HG03575 (cell line): ENCODE measurements around the gene CDH13.

Experiments
- ATAC-seq: cut with Tn5 transposase; IDR thresholded peaks from one replicate; pipeline ENCODE4 v1.9.1; 2021; ENCODE audit not compliant: unreplicated experiment, insufficient number of reproducible peaks, low FRiP score; ENCODE audit errors: extremely low read depth

The CDH13 gene

DNA sequence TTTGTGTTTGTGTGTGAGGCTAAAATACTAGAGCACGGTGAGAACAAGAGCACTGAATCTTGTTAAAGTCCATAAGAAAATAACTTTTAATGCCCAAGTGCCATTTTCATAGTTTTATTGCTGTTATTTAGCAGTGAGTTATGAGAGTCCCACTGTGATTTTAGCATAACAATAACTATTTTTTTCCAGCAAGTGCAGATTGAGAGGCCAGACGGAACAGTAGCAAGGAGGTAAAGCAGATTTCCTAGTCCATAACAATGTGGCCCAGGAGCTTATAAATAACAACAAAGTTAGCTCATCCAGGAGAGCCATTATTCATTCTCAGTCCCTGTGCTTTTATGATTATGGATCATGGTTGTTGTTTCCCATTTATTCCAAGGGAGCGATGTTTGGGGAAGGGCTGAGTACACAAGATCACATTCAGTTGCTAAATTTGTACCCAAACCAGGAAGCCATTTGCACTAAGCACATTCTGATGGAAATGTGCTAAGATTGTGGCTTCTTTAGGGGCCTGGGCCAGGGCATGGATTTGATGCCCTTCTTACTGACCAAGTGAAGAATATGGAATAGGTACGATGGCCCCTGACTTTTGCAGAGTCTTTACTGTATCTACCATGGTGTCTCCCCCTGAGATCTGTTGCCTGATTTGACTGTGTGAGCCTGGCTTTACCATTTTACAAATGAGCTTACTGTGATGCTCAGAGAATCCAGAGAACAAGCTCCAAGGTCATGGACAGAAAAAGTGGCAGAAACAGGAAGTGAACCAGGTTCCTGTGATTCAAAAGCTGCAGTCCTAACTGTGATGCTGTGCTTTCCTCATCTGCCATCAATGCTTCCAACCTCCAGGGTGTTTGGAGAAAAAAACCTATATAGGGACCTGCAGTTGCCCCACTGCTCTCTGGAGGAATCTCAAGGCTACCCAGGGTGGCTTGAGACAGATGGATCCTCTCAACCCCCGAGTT, 976.3 kb downstream of the CDH13 start:
- ATAC-seq = no peak

DNA sequence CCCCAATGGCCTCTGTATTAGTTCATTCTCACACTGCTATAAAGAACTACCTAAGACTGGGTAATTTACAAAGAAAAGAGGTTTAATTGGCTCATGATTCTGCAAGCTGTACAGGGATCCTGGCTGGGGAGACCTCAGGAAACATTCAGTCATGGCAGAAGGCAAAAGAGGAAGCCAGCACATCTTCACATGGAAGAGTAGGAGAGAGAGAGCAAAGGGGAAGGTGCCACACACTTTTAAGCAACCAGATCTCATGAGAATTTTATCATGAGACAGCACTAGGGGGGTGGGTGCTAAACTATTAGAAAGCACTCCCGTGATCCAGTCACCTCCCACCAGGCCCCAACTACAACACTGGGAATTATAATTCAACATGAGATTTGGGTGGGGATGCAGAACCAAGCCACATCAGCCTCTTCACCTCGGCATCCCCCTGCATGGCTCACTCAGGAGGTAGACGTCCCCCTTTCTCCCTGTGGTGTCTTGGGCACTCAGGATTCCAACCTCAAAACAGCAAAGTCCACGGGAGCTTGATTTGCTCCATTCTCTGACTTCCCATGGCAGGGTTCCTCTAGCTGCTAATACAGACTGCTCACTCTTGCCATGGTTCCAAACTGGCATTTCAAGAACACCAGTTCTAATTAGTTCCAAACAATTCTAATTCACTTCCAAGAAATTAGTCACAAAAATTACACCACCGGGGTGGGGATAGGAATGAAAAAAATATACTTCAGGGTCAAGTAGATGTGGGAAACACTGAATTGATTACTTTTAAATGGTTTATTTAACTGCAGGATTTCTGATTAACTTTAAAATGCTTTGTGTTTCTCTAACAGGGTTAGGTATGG, 977.2 kb downstream of the CDH13 start:
- ATAC-seq = no peak

GRCh38 chr16:83606486-83607030, 979.8 kb downstream of the CDH13 start:
- ATAC-seq = no peak

- ATAC-seq = no peak
Observed at GRCh38 chr16:83609178-83609577, 982.4 kb downstream of the CDH13 start.

DNA sequence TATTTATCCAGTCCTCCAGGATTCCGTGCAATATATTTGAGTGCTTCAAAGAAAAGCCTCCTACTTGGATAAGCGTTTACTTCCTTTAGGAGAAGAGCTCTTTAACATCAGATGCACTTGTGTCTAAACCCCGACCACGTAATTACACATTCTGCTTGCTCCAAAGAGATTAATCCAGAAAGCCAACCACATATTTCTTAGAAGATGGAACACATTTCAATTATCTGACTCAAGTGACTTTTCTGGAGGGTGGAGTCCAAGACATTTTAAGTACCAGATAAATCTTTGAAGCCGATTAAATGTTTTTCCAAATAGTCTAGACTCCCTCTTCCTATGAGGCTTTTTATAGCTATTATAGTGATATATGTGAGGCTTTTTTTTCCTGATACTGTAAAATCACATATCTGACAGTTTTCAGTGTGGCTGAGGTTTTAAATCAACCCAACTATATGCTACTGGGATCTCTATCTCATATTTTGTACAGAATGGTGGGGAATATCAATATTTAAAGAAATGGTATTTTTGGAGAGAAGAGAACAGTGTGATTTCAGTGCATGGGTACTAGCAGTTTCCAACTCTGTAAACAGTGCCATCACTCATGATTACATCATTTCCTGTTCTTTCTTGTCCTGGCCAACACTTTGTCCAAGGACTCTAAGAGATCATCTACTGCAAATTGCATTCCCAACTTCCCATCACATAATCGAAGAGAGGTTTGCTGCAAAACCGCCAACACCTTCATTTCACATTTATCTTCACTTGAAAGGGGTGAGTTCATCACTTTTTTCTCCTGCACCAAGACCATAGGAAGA, 988.6 kb downstream of the CDH13 start:
- ATAC-seq = no peak

DNA sequence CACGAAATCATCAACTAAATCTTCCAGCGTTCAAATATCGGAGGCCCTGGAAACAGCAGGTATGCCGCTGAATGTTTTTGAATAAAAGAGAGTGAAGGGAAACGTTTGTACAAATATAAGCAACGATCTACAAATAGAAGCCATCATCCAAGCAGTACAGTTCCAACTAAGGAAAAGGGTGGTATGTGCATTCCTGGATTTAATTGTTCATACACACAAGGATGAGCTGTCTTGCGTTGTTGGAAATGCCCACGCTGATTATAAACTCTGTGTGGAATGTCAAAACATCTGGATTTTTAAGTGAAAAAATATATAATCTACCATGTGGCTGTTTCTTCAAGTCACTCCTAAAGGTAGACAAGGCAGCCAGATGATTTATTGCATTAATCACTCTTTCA, 989.2 kb downstream of the CDH13 start:
- ATAC-seq = no peak

DNA sequence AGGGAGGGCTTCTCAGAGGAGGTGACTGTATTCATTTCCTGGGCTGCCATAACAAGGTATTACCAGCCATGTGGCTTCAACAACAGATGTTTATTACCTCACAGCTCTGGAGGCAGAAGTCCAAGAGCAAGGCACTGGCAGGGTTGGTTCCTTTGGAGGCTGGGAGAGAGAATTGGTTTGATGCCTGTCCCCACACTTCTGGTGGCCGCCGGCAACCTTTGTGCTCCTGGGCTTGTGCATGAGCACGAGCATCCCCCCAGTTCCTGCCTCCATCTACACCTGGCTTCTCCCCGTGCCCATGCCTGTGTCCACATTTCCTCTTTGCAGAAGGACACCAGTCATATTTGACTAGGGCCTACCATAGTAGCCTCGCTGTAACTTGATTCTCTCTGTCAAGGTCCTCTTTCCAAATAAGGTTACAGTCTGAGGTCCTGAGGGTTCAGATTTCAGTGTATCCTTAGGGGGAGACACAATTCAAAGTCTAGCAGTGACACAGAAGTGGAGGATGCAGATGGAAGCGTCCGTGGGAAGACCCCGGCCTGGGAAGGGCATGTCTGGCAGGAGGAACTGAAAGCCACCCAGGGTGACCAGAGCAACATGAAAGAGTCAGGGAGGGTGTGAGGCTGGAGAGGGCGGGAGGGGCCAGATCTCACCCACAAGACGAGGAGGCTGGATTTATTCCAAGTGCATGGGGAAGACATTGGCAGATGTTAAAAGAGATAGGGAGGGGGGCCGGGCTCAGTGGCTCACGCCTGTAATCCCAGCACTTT, 992.8 kb downstream of the CDH13 start:
- ATAC-seq = no peak

DNA sequence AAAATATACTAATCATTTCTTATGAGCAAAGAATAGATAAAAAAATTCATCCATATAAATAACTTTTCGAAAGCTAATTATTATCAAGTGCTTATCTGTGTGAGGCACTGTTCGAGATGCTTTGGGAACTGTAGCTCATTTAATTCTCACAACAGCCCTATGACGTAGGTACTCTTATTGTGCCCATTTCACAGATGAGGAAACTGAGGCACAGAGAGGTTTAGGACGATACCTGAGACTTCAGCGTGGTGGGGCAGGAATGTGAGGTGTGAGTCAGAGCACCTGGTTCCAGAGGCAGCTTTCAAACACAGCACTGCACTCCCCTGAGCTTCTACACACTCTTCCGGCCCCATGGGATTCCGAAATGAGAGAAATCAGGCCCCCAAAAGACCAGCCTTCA, 995.2 kb downstream of the CDH13 start:
- no peak for ATAC-seq

DNA sequence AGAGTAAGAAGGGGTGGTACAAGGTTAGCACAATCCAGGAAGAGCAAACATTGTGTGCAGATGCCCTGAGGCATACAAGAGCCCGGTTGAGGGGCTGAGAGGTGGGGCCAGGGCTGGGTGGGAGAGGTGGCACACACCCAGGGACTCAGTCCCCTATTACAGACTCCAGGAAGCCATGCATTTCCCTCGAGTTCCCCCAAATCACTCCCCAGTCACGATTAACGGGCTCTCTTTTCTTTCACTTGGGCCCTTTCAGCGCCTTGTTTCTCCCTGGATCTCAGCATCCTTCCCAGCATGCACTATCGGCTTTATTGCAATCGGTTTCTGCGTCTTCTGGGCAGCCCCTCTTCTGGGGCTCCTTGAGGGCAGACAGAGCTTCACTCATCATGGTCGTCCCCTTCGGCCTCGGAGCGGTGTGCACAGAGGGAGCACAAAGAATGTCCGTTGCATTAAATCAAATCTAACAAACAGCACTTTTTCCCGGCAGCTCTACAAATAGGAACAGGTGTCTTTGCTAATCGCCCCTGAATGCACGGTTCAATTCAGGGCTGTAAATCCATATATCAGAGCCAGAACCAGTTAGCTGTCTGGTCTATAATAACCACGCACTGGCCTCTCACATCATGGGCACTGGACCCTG, 996.4 kb downstream of the CDH13 start:
- no peak for ATAC-seq

DNA sequence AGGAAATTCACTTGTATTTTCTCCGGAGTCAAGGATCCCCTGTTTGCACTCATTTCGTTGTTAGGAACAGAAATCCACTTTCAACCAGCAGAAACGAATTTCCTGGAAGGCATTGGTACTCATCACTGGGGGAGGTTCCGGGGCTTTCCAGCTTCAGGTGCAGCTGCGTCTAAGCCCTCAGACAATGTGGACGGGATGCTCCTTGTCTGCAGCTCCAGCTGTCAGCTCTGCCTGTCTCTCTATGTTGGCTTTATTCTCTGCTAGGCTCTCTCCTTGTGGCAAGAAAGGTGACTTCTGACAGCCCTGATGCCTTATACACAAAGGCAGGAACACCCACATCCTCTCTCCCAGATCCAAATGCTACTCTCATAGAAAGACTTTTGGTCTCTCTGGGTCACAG, 997.1 kb downstream of the CDH13 start:
- no peak for ATAC-seq

- ATAC-seq = no peak
Observed at GRCh38 chr16:83624429-83625120, 997.8 kb downstream of the CDH13 start.

DNA sequence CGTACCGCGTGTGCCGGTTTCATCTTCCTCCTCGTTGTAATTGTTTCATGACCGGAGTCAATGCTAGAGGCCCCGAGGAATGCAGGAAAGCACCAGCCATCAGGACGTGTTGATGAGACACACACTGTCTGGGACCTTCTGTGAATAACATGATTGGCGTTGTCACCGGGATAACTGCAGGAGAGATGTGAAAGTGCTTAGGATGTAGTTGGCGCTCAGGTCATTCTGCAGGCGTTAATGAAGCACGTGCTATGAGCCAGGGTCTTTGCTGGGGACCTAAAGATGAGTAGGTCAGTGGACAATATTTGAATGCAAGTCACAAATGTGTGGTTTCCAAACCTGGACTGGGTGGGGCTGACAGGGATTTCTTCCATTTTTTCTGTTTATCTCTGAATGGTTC, 999.4 kb downstream of the CDH13 start:
- ATAC-seq = no peak

DNA sequence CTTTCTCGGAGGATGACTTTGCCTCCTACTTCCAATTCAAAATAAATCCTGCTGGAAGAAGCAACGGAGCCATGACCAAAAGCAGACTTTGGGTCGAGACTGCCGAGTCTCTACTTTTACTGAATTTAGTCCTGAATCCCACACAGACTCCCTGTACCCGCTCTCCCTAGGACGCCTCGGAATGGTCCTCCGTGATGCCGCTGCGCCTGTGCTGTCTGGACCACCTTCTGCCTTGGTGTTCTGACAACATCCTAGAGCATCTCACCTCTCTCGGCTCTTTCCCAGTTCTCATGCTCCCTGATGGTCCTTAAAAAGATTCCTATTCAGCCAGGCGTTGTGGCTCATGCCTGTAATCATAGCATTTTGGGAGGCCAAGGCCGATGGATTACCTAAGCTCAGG, 999.9 kb downstream of the CDH13 start:
- no peak for ATAC-seq

DNA sequence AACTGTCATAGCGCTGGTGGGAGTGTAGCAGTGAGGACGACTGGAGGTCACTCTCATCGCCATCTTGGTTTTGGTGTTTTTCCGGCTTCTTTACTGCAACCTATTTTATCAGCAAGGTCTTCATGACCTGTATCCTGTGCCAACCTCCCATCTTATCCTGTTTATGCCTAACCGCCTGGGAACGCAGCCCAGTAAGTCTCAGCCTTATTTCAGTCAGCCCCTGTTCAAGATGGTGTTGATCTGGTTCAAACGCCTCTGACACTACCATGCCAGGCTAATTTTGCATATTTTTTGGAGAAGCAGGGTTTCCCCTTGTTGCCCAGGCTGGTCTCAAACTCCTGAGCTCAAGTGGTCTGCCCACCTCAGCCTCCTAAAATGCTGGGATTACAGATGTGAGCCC, 1001.2 kb downstream of the CDH13 start:
- no peak for ATAC-seq

DNA sequence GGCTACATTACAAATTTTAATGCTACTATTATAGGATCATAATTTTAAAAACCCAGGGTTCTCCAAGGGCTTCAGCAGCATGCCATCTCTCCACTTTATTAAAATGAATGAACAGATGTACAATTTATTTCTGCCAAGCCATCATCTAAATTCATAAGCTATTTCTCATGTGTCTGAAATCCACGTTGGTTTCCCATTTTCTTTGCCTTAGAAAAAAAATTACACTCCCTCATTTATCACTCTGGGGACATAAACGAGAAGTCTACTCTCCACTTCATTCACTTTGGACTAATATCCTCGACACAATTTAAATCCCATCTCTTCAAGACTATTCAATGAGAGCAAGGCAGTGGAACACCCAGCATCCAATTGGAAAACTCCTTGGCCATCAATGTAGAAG, 1002.7 kb downstream of the CDH13 start:
- no peak for ATAC-seq

GRCh38 chr16:83629836-83630235, 1003.1 kb downstream of the CDH13 start:
- ATAC-seq = no peak

GRCh38 chr16:83630979-83631378, 1004.2 kb downstream of the CDH13 start:
- no peak for ATAC-seq
